ENCODE results near the gene HEXIM2. TPM values are rescaled to one million over a fixed set of nuclear protein-coding genes. Genes with fewer than 3 reads are reported as not detected.
A peak's percentile ranks its signal among the peaks of the same experiment; 100 is the strongest.

HEXIM2 gene
- total and polyA plus RNA-seq, 2 of the 13 experiments (the other 11 are each of a cell fraction or from before 2014, with no cell fraction given), result 27.1 to 32.4 TPM

- TF ChIP-seq PRDM4 (CRISPR knock-in tag; IDR thresholded peaks at IDR 0.05; ENCODE audit: borderline replicate concordance) (no peak), EED (CRISPR knock-in tag; IDR thresholded peaks at IDR 0.05) (peak; percentile 64), TAF1 (CRISPR knock-in tag; IDR thresholded peaks at IDR 0.05) (no peak; the same call in 1 of the 2 replicates), ZNF274 (CRISPR knock-in tag; IDR thresholded peaks at IDR 0.05) (0 out of 2 replicates have a peak, but pooled peaks have one; percentile 67), ZBTB1 (CRISPR knock-in tag; IDR thresholded peaks at IDR 0.05; ENCODE audit: borderline replicate concordance) (no peak), RARA (CRISPR knock-in tag; IDR thresholded peaks at IDR 0.05) (peak; percentile 67), ZSCAN31 (CRISPR knock-in tag; IDR thresholded peaks at IDR 0.05; ENCODE audit: low read depth) (peak; percentile 88), KLF6 (CRISPR knock-in tag; IDR thresholded peaks at IDR 0.05) (peak; percentile 79; the same call in 1 of the 2 replicates), ZNF550 (CRISPR knock-in tag; IDR thresholded peaks at IDR 0.05; ENCODE audit: borderline replicate concordance) (no peak; the same call in 1 of the 2 replicates), ZNF672 (CRISPR knock-in tag; IDR thresholded peaks at IDR 0.05) (no peak), MAX (IDR thresholded peaks at IDR 0.05) (peak; percentile 71; the same call in 1 of the 2 replicates), ZNF253 (CRISPR knock-in tag; IDR thresholded peaks at IDR 0.05; ENCODE audit: borderline replicate concordance) (no peak), NCOA2 (CRISPR knock-in tag; IDR thresholded peaks at IDR 0.05) (peak; percentile 69), ZNF878 (CRISPR knock-in tag; IDR thresholded peaks at IDR 0.05) (peak; percentile 94; the same call in 1 of the 2 replicates), ZNF710 (CRISPR knock-in tag; IDR thresholded peaks at IDR 0.05; ENCODE audit: borderline replicate concordance) (peak; percentile 83; the same call in 1 of the 2 replicates), ZNF597 (CRISPR knock-in tag; IDR thresholded peaks at IDR 0.05) (no peak), ZNF34 (CRISPR knock-in tag; IDR thresholded peaks at IDR 0.05; ENCODE audit: borderline replicate concordance) (peak; percentile 98; the same call in 1 of the 2 replicates), ATF1 (CRISPR knock-in tag; IDR thresholded peaks at IDR 0.05) (no peak), JUNB (CRISPR knock-in tag; IDR thresholded peaks at IDR 0.05; ENCODE audit: borderline replicate concordance) (no peak), FOXP4 (CRISPR knock-in tag; IDR thresholded peaks at IDR 0.05) (peak; percentile 69), ZNF589 (CRISPR knock-in tag; conservative IDR thresholded peaks at IDR 0.05) (no peak)
Observed at GRCh38 chr17:45197555-45198334, 36.1 kb downstream of the HEXIM2 start (continued).
